GM18868 (cell line): Measurements from ENCODE around the gene AGAP6.
"Not testable (repeated sequence)": the region's sequence is repeated elsewhere in the genome, so short reads cannot be mapped to it uniquely, and the experiment has no call there.

Experiments used
- ATAC-seq: cut with Tn5 transposase; IDR thresholded peaks from one replicate; pipeline ENCODE4 v1.9.1; 2021; ENCODE audit warnings: mild to moderate bottlenecking, moderate library complexity; ENCODE audit not compliant: unreplicated experiment

AGAP6 gene

DNA sequence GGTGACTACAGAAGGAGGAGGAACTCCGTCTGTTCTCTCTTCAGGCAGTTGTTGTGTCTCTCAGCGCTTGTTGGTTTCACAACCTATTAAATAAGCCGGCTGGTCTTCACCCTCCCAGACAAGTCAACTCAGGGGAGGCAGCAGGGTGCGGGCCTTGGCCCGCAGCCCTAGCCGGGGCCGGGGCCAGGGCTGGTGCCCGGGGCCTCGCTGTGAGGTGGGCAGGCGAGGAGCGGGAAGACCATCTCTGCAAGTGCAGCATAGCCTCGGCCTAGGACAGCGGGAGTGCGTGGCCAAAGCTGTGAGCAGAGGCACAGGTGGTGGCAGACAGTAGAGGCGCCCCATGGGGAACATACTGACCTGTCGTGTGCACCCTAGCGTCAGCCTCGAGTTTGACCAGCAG lies at the start of gene AGAP6:
Gene AGAP6, plus strand, starts transcription at position 31 of the 400 bp plus-strand sequence. Its CDS starts 310 bp downstream, at position 341.
- not testable (repeated sequence) for ATAC-seq

DNA sequence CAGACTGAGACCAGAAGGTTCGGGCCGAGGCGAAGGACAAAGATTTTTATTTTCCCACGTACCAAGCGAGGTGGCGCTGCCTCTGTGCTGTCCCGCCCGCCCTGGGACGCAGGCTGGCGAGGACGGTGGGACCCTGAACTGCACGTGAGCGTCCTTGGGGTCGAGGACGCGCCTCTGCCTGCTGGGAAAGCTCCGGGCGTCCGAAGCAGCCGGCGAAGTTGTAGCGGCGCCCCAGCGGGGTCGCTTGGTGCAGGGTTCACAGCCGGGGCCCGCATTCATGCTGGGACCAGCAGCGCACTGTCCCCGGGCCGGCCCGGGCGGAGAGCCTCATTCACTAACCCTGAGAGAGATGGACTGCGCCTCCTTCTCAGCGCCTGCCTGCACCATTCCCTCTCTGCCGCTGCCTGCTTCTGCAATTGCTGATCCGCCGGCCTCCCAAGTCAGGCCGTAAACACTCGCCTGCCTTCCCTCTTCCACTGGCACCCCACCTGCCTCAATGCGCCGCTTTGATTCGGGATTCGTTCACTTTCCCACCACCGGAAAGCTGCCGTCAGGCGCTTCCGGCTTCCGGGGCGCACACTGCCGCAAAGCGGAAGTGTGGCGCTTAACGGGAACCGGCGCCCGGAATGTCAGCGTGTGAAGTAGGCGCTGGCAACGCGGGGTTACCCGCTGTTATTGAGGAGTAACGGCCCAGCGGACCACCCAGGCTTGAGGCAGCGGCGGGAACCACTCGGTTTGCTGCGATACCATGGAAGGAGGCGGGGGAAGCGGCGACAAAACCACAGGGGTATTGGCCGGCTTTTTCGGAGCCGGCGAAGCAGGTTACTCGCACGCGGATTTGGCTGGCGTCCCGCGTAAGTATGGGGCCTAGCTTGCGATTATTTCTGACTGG lies 46.5 kb upstream of the AGAP6 start, which contains the start of the genes PARG and TIMM23B:
Gene PARG, minus strand, starts transcription at position 581 of the 892 bp plus-strand sequence. Its CDS starts 302 bp downstream, at position 279.
Gene TIMM23B, plus strand, starts transcription at position 607 of the 892 bp plus-strand sequence. Its CDS starts 142 bp downstream, at position 749.
- peak; percentile 75 for ATAC-seq

DNA sequence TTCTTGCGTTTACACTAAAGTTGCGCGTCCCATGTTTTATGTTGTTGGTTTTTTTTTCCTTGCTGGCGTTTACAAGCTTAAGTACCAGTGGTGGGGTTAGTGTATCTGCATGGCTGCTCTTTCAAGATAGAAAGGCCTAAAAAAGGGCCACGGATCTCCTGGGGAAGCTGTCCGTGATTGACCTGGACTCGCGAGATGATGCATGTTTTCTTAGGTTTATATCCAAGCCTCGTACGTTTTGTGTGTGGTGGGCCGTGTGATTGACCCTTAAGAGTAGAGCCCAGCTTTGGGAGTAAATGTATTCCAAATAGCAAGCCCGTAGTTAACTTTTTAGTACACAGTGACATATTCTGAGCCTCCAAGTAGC lies 45.9 kb upstream of the AGAP6 start:
- peak; percentile 14 for ATAC-seq

DNA sequence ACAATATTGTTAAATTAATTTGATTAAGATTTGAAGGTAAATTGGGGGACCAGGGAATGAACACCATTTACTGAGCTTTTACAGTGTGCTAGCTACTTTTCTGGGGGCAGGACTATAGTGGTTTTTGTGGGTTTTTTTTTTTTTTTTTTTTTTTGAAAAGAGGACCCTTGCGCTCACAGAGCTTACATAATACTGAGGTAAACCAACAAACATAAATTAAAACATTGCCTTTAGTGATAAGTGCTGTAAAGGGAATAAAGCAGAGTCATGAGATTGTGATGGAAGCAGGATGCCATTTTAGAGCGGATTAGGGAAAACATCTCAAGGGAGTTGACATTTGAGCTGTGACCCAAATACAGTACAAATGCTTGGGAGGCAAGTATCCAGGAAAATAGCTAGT lies 44.6 kb upstream of the AGAP6 start:
- ATAC-seq = not testable (repeated sequence)

DNA sequence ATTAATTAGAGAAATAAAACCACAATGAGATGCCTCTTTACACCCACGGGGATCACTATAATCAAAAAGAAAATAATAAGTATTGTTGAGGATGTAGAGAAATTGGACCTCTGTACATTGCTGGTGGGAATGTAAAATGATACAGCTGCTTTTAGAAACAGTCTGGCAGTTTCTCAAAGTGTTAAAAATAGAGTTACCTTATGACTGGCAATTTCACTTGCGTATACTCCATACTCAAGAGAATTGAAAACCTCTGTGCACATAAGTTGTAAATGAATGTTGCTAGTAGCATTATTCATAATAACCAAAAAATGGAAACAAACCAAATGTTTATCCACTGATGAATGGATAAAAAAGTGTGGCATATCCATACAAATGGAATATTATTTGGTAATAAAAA lies 40.1 kb upstream of the AGAP6 start:
- ATAC-seq = peak; percentile 94

DNA sequence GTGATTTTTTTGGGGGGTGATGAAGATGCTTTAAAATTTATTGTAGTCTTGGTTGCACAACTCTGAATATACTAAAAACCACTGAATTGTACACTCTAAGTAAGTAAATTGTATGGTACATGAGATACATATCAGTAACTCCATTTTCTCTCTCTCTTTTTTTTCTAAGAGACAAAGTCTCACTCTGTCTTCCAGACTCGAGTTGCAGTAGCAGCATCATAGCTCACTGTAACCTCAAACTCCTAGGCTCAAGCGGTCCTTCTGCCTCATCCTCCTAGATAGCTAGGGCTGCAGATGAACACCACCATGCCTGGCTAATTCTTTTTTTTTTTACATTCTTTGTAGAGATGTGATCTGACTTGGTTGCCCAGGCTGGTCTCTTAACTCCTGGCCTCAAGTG lies 39.5 kb upstream of the AGAP6 start:
- not testable (repeated sequence) for ATAC-seq

DNA sequence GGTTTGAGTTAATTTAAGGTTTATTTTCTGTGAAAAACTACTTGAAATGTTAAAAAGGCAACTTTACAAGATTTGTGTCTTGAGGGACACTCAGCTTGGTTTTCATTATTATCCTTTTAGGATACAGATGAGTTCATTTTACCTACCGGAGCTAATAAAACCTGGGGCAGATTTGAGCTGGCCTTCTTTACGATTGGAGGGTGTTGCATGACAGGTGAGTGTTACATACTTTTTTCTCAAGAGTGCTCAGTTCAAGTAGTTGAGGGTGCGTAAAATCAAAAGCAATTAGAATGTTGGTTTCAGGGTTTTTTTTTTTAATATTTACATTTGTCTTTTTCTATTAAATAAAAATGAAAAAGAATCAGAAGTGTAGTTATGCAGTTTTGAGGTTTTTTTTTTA lies 36.2 kb upstream of the AGAP6 start:
- ATAC-seq = not testable (repeated sequence)

DNA sequence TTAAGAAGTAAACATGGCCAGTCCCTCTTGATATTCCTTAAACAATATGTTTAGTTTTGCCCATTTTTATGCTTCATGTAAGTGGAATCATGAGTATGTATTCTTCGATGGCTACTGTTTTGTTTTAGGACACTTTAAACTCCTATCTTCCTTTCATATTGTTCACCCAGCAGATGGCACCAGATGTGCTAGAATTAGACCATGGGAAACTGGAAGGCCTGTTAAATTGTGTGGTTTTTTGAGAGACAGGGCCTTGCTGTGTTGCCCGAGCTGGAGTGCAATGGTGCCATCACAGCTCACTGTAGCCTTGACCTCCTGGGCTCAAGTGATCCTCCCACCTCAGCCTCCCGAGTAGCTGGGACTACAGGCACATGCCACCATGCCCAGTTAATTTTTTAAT lies 35.1 kb upstream of the AGAP6 start:
- peak; percentile 40 for ATAC-seq

DNA sequence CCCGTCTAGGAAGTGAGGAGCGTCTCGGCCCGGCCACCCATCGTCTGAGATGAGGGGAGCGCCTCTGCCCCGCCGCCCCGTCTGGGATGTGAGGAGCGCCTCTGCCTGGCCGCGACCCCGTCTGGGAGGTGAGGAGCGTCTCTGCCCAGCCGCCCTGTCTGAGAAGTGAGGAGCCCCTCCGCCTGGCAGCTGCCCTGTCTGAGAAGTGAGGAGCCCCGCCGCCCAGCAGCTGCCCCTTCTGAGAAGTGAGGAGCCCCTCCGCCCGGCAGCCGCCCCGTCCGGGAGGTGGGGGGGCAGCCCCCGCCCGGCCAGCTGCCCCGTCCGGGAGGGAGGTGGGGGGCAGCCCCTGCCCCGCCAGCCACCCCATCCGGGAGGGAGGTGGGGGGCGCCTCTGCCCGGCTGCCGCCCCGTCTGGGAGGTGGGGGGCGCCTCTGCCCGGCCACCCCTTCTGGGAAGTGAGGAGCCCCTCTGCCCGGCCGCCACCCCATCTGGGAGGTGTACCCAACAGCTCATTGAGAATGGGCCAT lies 17.8 kb upstream of the AGAP6 start:
- not testable (repeated sequence) for ATAC-seq

DNA sequence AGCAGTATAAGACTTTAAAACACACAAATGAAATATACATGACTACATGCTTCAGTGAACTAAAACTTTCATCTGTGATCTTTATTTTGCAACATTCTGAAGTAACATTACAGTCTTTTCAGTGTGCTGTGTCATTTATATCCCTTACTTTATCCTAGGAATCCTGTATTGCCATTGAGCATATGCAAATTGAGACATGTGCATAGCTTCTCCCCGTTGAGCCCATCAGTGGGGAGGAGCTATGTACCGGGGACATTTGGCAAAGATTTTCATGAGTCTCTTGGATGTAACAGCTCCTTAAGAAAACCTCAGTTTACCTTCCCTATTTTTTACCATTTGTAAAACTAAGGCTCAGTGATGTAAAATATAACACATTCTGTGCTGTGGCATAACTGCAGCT lies 16.7 kb upstream of the AGAP6 start:
- ATAC-seq = not testable (repeated sequence)

DNA sequence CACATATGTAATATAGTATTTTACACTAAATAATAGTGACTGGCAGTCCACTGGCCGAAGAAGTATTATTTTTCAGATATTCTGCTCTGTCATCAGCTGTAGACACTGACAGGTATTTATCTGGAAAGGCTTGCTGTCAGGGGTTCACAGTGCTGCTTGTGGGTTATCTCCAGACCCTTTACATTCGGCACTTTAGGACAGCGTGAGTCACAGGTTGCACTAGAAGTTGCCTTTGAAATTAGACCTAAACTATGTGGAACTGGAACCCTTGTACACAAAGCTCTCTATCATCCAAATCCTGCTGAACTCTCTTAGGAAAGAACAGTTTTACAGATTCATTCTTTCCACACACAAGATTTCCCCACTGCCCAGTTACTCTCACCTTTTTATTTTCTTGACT lies 16.1 kb upstream of the AGAP6 start:
- not testable (repeated sequence) for ATAC-seq

DNA sequence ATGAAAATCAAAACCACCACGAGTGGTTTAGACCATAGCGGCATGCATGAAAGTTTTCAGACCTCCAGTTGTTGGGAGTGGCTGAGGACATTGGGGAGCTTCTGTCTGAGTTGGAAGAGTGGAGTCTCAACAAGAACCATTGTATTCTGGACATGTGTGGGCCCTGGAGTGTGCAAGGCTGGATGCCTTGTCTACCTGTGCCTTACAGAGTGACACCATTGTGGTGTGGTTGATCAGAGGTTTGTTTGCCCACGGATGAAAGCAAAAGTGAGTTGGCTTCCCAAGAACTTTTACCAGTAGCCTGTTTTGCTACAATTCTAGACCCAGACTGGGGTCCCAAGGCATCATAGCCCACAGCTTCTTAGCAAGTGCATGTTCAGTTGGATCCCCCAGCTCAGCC lies 10.4 kb upstream of the AGAP6 start:
- ATAC-seq = not testable (repeated sequence)

DNA sequence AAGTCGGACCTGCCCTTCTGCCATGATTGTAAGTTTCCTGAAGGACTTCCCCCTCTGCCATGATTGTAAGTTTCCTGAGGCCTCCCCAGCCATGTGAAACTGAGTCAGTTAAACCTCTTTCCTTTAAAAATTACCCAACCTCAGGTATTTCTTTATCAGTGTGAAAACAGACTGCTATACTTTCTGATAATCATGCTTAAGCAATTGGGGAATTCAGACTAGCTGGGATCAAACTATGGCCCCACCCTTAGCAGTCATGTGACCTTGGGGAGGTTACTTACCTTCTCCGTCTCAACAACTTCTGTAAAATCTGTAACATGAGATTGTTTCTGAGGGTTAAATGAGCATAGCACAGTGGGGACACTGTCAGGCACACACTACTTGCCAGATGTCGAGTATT lies 999 bp upstream of the AGAP6 start:
- ATAC-seq = not testable (repeated sequence)

DNA sequence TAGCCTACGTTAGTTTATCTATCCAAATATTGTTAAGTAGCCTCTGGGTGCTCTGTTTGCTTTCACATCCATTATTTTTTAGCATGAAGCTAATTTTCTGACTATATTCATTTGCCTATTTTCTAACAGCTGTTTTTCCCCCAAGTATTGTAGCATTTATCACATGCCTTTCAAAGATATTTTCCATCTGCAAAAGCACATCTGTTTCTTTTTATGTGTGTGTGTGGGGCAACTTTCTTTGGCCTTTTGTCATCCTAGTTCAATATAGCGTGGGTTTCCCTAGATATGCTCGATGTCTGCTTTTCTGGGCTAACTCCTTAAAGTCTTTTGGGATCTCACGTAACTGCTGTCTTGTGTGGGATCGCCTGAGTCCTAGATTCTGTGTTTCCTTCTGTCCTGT lies 7.1 kb downstream of the AGAP6 start:
- ATAC-seq = not testable (repeated sequence)

DNA sequence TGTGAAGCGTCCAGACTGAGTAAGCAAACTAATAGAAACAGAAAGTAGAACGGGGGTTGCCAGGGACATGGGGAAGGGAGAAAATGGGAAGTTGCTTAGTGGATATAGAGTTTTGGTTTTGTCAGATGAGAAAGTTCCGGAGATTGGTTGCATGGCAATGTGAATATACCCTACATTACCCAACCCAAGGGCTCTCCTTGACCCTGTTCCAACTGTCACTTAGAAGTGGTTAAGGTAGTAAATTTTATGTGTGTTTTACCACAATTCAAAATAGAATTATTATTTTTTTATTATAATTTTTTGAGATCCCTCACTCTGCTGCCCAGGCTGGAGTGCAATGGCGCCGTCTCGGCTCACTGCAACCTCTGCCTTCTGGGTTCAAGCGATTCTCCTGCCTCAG lies 25.8 kb downstream of the AGAP6 start:
- ATAC-seq = not testable (repeated sequence)

DNA sequence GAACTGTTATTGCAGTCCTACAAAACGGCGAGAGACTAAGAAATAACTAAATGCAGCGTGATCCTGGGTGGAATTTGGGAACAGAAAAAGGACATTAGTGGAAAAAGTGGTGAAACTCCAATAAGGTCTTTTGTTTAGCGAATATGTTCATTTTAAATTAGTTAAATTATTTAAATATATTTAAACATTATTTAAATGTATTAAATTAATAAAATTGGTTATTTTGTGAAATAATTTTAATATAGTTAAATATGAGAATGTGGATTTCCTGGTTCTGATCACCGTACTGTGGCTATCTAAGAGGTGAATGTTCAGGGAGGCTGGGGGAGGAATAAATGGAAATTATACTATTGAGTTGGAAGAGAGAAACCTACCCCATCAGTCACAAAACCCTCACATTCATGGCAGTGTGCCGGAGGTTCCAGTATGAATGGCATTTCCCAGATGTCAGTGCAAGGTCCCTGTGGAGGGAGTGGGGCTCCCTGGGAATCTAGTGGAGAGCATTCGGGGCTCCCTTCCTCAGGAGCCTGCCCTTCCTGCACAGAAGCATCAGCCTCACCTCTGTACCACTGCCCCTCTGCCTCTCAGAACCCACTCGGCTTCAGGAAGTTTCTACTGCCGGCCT lies 27.5 kb downstream of the AGAP6 start:
- not testable (repeated sequence) for ATAC-seq

DNA sequence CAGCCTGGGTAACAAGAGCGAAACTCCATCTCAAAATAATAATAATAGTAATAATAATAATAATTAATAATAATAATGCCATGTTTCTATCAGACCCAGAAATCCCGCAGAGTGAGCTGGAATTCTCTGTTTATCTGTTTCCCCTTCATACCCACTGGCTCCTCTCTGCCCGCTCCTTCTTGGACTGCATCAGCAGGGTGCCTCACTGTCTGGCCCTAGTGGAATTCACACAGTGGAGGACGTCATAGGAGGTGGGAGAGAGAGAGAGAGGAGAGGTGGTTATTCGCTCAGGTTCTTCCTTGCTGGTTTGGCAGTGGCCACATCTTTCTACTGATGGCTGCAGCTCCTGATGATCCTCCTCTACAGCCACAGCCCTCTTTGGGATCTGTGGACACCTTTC lies 28.7 kb downstream of the AGAP6 start:
- not testable (repeated sequence) for ATAC-seq

DNA sequence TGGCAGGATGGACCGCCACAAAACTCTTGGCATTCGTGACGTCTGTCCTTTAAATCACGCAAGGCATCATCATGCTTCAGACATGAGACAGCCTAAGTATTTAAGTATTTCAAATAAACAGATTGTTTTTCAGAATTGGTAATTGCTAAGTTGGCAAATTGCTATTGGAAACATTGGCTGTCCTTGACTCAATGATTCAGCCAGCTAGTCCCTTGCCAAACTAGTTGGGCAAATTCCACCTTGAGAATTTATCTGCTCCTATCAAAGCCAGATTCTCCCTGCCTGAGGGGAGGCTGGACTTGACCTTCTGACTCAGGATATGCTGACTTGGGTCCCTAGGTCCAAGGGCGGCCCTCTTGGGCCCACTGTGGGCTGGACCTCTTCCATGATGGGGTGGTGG lies 29.4 kb downstream of the AGAP6 start:
- not testable (repeated sequence) for ATAC-seq

DNA sequence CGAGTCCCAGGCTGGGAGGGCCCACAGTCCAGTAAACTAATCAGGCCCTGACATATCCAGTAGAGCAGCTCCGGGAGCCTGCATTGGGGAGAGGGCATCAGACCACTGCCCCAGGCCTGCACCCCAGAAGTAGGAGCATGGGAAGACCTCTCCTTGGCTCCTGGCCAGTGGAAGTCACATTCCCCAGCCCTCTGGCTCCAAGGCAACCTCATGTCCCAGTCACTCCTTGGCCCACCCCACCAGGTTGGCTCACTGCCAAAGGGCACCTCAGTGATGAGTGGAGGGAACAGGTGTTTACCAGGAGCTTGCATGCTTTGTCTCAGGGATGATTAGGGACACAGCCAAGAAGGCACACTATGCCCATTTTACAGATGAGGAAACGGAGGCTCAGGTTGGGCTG lies 31.1 kb downstream of the AGAP6 start:
- not testable (repeated sequence) for ATAC-seq

DNA sequence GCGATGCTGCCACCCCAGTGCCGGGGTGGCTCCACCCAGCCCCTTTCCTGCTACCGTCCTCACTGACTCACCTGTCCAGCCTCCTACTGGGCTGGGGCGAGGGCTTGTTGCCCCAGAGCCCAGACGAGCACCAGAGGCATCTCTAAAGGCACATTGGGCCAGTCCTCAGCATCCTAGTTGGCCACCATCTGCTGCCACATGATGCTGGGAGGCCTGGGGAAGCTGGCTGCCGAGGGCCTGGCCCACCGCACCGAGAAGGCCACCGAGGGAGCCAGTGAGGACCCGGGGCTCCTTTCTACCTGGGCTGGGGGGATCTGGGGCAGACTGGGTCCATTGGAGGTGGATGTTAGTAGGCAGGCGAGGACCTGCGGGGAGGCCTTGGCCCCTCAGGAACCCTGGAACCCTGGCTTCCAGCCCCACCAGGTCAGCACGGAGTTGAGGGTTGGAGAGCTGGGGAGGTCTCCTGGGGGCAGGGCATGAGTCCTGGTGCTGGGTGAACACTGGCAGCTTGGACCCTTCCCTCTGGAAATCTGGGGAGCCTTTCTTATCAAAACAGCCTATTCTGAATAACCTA lies 32.3 kb downstream of the AGAP6 start:
- not testable (repeated sequence) for ATAC-seq

DNA sequence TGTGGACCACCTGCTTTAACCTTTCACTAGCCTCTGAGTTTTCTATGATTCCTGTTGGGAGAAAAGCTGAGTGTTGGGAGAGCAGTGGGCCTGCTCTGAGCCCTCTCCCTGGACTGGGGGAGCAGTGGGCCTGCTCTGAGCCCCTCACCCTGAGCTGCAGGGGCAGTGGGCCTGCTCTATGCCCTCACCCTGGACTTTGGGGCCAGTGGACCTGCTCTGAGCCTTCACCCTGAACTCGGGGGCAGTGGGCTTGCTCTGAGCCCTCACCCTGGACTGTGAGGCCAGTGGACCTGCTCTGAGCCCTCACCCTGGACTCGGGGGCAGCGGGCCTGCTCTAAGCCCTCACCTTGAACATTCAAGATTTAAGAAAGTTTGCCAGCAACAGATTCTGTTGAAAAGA lies 33.4 kb downstream of the AGAP6 start:
- ATAC-seq = no peak
